HG02763 (cell line): Measurements from ENCODE around the gene CHN1.

Source experiments
- ATAC-seq: cut with Tn5 transposase; IDR thresholded peaks from one replicate; pipeline ENCODE4 v1.9.1; 2021; ENCODE audit warnings: mild to moderate bottlenecking, moderate library complexity; ENCODE audit not compliant: unreplicated experiment

Gene CHN1

GRCh38 chr2:174833737-174834136 lies 171.4 kb downstream of the CHN1 start:
- ATAC-seq: no peak

DNA sequence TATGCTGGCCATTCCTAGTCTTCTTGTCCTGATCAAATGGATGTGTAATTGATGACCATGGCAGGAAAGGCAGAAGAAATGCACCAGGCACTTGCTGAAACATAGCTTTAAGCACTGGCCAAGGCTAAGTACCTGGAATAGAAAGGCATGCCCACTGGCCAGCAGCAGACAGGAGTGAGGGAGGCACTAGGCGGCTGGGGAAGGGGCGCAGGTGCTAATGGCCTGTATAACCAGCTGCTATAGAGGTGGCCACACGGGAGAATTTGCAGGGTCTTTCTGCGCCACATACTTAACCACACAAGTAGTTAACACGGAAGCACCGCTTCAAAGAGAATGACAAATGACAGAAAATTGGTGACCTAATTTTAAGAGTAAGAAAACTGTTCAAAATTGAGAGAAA lies 174.6 kb downstream of the CHN1 start:
- no peak for ATAC-seq

DNA sequence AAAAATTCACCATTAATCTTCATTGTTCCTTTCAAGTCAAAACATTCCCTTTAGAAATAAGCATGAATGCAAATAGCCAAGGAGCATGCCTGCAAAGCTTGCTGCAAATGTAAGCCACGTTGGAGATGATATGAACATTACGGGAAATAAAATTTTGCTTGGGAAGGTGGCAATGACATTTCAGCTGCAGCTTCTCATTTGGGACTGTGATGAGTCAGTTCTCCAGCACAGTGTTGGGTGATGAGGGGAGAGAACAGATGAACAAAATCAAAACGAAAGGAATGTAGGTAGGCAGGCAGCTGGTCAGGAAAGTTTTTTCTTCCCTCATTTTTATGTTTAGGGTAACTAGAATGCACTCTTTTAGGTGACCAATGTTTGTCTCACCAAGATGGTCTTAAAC lies 175.6 kb downstream of the CHN1 start:
- no peak for ATAC-seq

GRCh38 chr2:174827371-174828369 lies 177.5 kb downstream of the CHN1 start:
- no peak for ATAC-seq

- no peak for ATAC-seq
These were observed 179.1 kb downstream of the CHN1 start for GRCh38 chr2:174826051-174826450.

DNA sequence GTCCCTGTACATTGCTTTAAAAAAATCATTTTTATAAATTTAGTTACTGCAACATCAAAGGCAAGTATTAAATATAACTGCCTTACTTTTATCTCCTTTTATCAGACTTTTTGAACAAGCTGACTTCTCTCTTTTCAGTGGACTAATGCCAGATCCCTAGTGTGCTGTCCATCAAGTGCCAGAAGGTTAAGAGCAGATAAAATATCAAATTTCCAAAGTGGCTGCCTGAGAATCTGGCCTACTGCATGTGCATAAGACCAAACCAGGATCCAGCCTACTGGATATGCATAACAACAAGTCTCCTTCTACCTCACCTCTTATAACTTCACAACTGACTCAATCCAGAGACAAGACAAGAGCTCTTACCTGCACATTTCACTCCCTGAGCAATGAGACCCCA lies 181.1 kb downstream of the CHN1 start:
- ATAC-seq: no peak

DNA sequence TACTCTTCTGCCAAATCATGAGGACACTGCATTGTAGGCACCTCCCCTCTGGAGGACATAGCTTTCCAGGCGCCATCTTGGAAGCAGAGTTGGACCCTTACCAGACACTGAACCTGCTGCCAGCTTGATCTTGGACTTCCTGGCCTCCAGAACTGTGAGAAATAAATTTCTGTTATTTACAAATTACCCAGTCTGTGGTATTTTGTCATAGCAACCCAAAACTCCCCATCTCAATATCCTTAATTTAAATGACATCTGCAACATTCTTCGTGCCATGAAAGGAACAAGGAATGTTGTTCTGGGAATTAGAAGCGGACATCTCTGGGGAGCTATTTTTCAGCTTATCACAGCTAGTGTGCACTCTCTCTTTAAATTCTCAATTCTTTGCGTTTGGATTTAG lies 183.6 kb downstream of the CHN1 start:
- no peak for ATAC-seq

DNA sequence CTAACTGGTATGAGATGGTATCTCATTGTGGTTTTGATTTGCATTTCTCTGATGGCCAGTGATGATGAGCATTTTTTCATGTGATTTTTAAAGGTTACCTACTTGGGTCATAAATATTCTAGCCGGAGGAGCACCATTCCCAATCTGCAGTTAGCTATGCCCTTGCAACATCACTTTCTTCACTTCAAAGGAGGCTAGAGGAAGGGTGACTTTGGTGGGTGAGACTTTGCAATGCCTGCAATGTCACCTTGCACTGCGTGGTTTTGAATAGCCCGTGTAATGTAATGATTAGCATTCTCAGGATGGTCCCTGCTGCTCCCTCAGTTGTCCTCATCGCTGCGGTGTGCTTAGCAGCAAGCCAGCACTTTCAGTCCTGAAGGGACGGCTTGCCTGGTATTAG lies 184.8 kb downstream of the CHN1 start:
- no peak for ATAC-seq

GRCh38 chr2:174815526-174815925 lies 189.7 kb downstream of the CHN1 start:
- no peak for ATAC-seq

DNA sequence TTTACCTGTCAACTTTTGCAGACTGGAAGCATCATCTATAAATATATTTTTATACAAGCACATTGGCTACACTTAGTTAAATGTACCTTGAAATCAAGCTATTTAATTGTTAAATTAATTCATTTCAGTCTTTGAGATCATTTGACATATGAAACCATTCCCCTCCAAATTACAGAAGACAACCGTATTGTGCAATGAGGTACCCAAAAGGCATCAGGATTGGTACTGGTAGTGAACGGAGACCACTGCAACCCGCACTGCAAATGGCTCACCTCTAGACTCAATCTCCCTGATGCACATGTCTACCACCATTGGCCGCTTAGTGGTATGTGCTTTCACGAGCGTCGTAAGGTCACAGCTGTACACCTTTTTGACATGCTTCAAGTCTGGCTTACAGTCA lies 193.1 kb downstream of the CHN1 start:
- no peak for ATAC-seq

DNA sequence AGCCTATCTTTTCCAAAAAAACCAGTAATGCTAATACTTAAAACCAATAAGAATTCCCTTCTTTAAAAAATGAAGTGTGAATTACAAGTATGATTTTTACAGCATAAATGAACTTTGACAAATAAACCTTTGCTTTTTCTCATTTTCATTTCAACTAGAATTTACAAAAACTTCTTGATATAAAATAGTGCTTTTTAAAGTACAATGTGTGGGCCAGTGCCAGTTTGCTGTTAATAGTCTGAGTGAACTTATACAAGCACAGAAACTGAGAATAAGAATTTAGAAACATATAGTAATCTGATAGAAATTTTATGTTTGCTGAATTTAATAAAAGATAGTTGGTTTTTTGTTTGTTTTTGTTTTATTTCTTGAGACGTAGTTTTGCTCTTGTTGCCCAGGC lies 197.2 kb downstream of the CHN1 start:
- ATAC-seq: no peak

- ATAC-seq: no peak
These were observed 199.4 kb downstream of the CHN1 start for GRCh38 chr2:174805803-174806202.

GRCh38 chr2:174802459-174802858 lies 202.7 kb downstream of the CHN1 start:
- ATAC-seq: no peak

- ATAC-seq: no peak
These were observed 204.6 kb downstream of the CHN1 start for GRCh38 chr2:174800436-174801205.

GRCh38 chr2:174798801-174799200 lies 206.4 kb downstream of the CHN1 start:
- ATAC-seq: no peak

- no peak for ATAC-seq
These were observed 207.4 kb downstream of the CHN1 start for GRCh38 chr2:174797781-174798276.

DNA sequence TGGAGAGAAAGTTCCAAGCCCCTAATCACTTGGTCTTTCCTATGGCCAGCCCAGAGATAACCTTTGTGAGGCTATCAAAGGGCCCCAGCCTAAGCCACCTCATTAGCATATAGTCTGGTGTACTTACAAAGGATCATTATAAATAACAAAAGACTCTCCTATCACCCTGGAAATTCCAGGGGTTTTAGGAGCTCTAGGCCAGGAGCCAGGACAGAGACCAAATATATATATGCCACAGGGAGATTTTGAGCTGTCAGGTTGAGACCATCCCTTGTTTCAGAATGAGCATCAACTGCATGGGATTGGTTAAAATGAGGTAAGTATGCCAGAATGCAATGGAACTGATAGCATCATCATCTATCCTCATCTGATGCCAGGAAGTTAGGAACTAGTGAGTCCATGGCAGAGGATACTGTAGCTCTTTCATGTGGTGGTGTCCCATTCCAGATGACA lies 208.8 kb downstream of the CHN1 start:
- ATAC-seq: no peak

DNA sequence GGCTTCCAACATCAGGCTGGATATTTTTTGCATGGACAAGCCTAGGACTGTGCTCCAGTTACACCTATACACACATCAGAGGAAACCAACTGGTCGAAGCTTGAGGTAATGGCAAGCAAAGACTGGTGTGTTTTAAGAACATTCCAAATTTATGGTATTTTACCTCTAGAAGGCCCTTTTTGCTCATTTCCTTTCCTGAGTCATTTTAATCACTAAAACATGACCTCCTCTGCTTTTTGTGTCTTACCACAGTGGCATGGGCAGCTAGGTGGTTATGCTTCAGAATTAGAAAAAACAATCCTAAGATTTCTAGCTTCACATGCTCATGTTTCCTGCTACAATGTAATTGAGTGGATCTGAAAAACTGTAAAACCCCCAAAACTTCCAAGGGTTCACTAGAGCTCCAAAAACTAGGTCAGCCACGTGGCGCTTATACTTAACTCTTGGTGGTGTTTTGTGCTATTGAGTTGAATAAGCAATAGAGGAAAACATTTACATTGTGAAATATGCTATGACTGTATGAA lies 210.3 kb downstream of the CHN1 start:
- ATAC-seq: no peak

DNA sequence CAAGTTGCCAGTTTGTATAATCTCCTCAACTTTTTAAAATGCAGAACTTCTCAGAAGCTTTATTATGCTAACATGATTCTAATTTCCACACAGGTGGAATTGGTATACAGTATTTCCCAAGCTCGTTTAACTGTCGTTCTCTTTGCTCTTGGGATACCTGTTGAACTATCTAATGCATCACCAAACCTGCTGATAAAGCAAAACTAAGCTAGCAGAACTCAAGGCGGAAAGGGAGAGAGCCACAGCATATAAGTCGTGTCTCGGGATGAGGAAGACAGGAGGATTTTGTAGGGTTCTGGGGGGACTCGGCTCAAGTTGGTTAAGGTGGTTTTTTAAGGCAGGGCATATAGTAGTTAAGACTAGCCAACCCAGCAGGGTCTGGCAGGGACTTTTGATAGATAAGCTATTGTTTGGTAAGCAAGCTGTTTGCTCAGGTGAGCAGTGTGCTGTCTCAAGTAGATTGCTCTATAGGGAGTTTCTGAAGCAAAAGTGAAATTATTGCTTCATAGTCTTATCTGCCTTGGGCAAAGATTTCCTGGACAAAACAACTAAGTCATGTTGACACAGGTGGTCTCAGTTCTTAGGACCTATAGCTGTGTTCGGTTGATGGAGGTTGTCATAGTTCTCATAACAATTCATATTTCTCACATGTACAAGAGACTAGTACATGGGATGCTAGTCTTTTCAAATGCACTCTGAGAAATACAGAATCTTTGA lies 212.7 kb downstream of the CHN1 start:
- no peak for ATAC-seq

- ATAC-seq: no peak
These were observed 213.4 kb downstream of the CHN1 start for GRCh38 chr2:174791746-174792280.

DNA sequence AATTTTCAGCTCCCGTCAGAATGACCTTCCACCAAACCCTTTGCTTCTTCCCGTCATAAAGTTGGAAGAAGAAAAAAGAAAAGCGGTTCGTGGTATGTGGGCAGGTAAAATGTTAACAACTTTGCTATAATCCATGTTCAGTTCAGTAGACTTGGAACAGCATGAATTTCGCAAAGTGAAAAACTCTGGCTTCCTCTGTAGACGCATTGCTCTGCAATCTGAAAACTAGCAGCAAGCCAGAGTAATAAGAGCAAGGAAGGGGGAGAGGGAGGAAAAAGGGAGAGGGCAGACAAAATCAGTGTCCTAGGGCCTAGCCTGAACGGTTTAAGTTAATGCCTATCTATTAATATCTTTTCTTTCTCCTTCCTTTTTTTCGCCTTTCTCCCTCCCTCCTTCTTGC lies 214.2 kb downstream of the CHN1 start:
- no peak for ATAC-seq
